Measurements from ENCODE around the gene ARL4D. TPM values are rescaled to one million over a fixed set of nuclear protein-coding genes. Genes with fewer than 3 reads are reported as not detected.

Gene ARL4D
- total and polyA plus RNA-seq, 12 donors: 2.5 to 13.5 (median 4.1) TPM

DNA sequence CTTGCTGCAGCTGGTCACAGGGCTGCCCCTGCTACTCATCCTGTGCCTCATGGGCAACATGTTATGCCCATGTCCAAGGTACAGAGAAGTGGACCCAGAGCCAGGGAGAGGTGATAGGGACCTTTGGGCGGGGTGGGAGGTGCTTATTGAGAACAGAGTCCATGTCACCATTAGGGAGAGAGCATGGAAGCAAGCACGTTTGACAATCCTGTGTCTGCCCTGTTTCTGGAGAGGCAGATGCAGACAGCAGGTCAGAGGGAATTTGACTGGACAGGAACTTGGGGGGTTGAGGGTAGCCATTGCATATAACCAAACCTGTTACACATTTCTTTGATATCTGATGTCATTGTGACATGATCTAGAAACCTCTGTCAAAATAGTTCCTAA is 14.3 kb upstream of the ARL4D start:
- TF ChIP-seq, protein P1, sequence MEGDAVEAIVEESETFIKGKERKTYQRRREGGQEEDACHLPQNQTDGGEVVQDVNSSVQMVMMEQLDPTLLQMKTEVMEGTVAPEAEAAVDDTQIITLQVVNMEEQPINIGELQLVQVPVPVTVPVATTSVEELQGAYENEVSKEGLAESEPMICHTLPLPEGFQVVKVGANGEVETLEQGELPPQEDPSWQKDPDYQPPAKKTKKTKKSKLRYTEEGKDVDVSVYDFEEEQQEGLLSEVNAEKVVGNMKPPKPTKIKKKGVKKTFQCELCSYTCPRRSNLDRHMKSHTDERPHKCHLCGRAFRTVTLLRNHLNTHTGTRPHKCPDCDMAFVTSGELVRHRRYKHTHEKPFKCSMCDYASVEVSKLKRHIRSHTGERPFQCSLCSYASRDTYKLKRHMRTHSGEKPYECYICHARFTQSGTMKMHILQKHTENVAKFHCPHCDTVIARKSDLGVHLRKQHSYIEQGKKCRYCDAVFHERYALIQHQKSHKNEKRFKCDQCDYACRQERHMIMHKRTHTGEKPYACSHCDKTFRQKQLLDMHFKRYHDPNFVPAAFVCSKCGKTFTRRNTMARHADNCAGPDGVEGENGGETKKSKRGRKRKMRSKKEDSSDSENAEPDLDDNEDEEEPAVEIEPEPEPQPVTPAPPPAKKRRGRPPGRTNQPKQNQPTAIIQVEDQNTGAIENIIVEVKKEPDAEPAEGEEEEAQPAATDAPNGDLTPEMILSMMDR (IDR thresholded peaks at IDR 0.05): no peak
- Histone ChIP-seq H3K36me3 (no peaks in the 10 kb centered on the region), H3K9me3 (peaks cover 0 to 20% (median 6%) of the 10 kb centered on the region in 11 donors), H3K27ac (no peak overlapping the region), H3K27me3 (no peaks in the 10 kb centered on the region), H3K4me3 (no peak overlapping the region), H3K4me1 (peaks cover 0 to 13% (median 5%) of the 10 kb centered on the region in 9 donors)
- no peak for DNase-seq
- intact Hi-C loops (cut with DNase I): no loop called here
- ATAC-seq: no peak
- WGBS, 2 donors: 46 to 51% methylated on average over 2 of the region's 2 CpGs

DNA sequence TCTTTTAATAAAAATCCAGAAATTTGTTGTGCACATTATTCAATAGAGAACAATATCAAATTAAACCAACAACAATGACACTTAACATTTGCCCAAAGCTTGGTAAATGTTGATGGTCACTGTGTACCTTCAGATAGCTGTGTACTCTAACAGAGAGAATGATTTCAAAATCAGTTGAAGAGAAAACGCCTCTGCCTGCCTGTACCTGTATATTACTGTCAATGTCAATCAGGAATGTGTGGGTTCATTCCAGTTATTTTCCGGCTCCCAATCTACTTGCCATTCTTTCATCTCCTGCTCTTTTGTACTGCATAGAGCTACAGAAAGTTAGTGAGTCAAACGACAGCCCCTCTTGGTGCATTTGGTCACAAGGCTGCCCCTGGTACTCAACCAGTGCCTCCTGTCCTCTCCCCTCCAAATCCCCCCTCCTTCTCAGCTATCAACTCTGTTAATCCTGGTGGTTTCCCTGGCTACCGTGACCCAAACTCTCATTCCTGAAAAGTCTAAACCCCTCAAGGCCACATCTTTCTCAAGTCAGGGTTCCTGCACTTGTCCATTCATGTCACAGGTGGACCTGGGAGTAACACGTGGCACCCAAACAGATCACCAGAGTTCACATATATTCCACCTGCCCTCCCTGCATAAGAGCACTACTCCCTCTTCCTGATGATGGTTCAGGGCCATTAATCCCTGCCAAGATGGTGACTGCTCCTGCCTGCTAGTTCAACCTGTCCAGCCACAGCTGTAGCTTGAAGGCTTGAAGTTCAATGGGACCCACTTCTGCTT is 13.6 kb upstream of the ARL4D start:
- TF ChIP-seq, protein P1 (IDR thresholded peaks at IDR 0.05): no peak
- intact Hi-C loops (cut with DNase I): no loop called here

DNA sequence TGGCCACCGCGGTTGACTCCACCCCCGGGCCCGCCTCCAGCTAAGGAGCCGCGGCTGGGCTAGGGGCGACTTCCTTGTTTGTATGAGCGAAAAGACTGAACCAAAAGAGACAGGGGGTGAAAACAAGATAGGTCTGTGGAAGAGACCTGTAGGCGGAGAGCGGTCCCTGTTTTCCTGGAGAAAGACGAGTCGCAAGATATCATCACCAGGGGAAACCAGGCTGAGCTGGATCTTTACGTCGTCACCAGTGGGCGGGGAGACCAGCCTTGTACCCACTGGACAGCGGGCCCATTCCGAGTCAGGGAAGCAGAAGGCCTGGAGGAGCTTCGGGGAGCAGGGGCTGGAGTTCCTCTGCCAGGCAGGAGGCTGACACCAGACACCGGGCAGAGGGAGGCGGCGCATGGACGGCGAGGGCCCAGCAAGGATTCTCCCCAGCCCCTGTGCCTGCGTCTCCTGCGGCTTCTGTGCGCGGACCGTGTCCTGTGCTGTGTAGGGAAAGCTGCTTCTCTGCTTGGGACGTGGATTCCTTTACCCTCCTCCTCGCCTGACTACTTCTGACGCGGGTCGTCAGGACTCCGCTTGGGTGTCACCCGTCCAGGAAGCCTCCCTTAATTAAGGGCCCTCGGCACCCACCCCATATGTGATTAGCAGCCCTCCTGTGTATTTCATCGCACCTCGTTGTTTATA is 10.3 kb upstream of the ARL4D start:
- Histone ChIP-seq H3K36me3 (no peaks in the 10 kb centered on the region), H3K9me3 (no peaks in the 10 kb centered on the region), H3K27me3 (no peaks in the 10 kb centered on the region), H3K4me1 (peaks cover 0 to 21% (median 11%) of the 10 kb centered on the region in 9 donors), H3K27ac (peak overlapping the region; percentile 93 to 99 (median 98)), H3K4me3 (peak overlapping the region; percentile 53 to 75 (median 66))
- peak; percentile 90 to 95 (median 92) for ATAC-seq
- WGBS, 2 donors: 0 to 1% methylated on average over 38 of the region's 38 CpGs
- TF ChIP-seq, protein P1 (IDR thresholded peaks at IDR 0.05): no peak
- intact Hi-C loops (cut with DNase I): loop anchor here in 8 of 10 donors (1.0 to 2.0 kb wide), 4 partner anchors 19 to 28 kb away; no protein-coding TSS in a partner anchor
- peak; percentile 88 to 92 for DNase-seq

More for the DNA sequence above, 13.6 kb upstream of the ARL4D start:
- no peaks in the 10 kb centered on the region for H3K36me3 ChIP-seq
- DNase-seq: no peak
- 50 to 54% methylated on average over 5 of the region's 5 CpGs for WGBS, 2 donors
- peaks cover 0 to 12% (median 4%) of the 10 kb centered on the region in 11 donors for H3K9me3 ChIP-seq
- no peak overlapping the region for H3K4me3 ChIP-seq
- no peak overlapping the region for H3K27ac ChIP-seq
- no peak for ATAC-seq
- no peaks in the 10 kb centered on the region for H3K27me3 ChIP-seq
- peaks cover 0 to 21% (median 11%) of the 10 kb centered on the region in 9 donors for H3K4me1 ChIP-seq
